ENCODE data around the gene CSTB. TPM values are rescaled to one million over a fixed set of nuclear protein-coding genes. Genes with fewer than 3 reads are reported as not detected.

Gene CSTB, protein sequence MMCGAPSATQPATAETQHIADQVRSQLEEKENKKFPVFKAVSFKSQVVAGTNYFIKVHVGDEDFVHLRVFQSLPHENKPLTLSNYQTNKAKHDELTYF
- total RNA-seq: 14.6 and 22.1 TPM in 2 replicates

GRCh38 chr21:43775795-43776430 lies at the start of gene CSTB:
TSS of gene CSTB (minus strand) at chr21:43776308. CDS start at chr21:43776269, 39 bp downstream.

GRCh38 chr21:43789276-43790009 lies 13.3 kb upstream of the CSTB start, which contains the start of gene RRP1:
TSS of gene RRP1 (plus strand) at chr21:43789577. CDS start at chr21:43789630, 53 bp downstream.

Small RNA genes lying within 50 kb of the gene (small RNA-seq; reads per million reads assigned to genes)
- gene AP001052.1: not detected

Other genes with a start within 250 kb of the CSTB start
- gene HSF2BP, start 116.8 kb downstream of the CSTB start, total RNA-seq: 2.0 and 2.4 TPM in 2 replicates
- gene RRP1B, start 116.7 kb downstream of the CSTB start, total RNA-seq: 25.8 and 28.2 TPM in 2 replicates
- gene PDXK, start 57.2 kb downstream of the CSTB start, total RNA-seq: 112 and 137 TPM in 2 replicates
- 18.4 and 20.5 TPM in 2 replicates for gene RRP1, start 13.3 kb upstream of the CSTB start, total RNA-seq
- 45.9 and 47.1 TPM in 2 replicates for gene AGPAT3, start 88.9 kb upstream of the CSTB start, total RNA-seq
- gene TRAPPC10, start 236.0 kb upstream of the CSTB start, total RNA-seq: 25.7 and 29.7 TPM in 2 replicates

Measured in articular chondrocyte of knee joint (primary cell).